GM23338 (cell line): ENCODE data around the gene KLHL12. TPM values are rescaled to one million over a fixed set of nuclear protein-coding genes. Genes with fewer than 3 reads are reported as not detected.

Source experiments
- ATAC-seq: fragments of 200-7000 bp; cut with Tn5 transposase; 3 replicates; pipeline ENCODE4 v1.9.1; 2020
- DNase-seq: peaks from one replicate; pipeline ENCODE4 v3.0.0-alpha.2; 2015; ENCODE audit warnings: low spot score
- H2AFZ ChIP-seq: fragments of 200-600 bp; sonication (generic); 2 replicates; pipeline ENCODE4 v1.8.0; 2016; ENCODE audit warnings: antibody characterized with exemption, mild to moderate bottlenecking, moderate library complexity
- H3F3A ChIP-seq: fragments of 200-600 bp; sonication (generic); replicated peaks from 2 replicates; pipeline ENCODE4 v1.8.0; 2017; ENCODE audit warnings: antibody characterized with exemption, mixed run types, low read depth
- H3K27ac ChIP-seq: fragments of 200-600 bp; sonication (generic); 2 replicates; pipeline ENCODE4 v1.6.1; 2016; ENCODE audit warnings: low read depth
- H3K27me3 ChIP-seq: fragments of 200-600 bp; sonication (generic); 2 replicates; pipeline ENCODE4 v1.8.0; 2016; ENCODE audit warnings: mild to moderate bottlenecking, mixed run types, moderate library complexity; ENCODE audit not compliant: insufficient read depth
- H3K36me3 ChIP-seq: fragments of 200-600 bp; sonication (generic); 2 replicates; pipeline ENCODE4 v1.8.0; 2016; ENCODE audit warnings: mild to moderate bottlenecking; ENCODE audit not compliant: insufficient read depth
- H3K4me1 ChIP-seq: fragments of 200-600 bp; sonication (generic); 2 replicates; pipeline ENCODE4 v1.8.0; 2016; ENCODE audit warnings: mild to moderate bottlenecking, moderate library complexity; ENCODE audit not compliant: insufficient read depth
- H3K4me2 ChIP-seq: fragments of 200-600 bp; sonication (generic); 2 replicates; pipeline ENCODE4 v1.7.1; 2017; ENCODE audit warnings: mixed run types
- H3K4me3 ChIP-seq: fragments of 200-600 bp; sonication (generic); 2 replicates; pipeline ENCODE4 v1.6.1; 2016; ENCODE audit warnings: mixed run types
- H3K79me2 ChIP-seq: fragments of 200-600 bp; sonication (generic); replicated peaks from 2 replicates; pipeline ENCODE4 v1.8.0; 2017; ENCODE audit warnings: mild to moderate bottlenecking; ENCODE audit not compliant: insufficient read depth
- H3K9me2 ChIP-seq: fragments of 200-600 bp; sonication (generic); 2 replicates; pipeline ENCODE4 v1.8.0; 2017; ENCODE audit not compliant: insufficient read depth
- H4K20me1 ChIP-seq: fragments of 200-600 bp; sonication (generic); replicated peaks from 2 replicates; pipeline ENCODE4 v1.8.0; 2017; ENCODE audit warnings: mild to moderate bottlenecking; ENCODE audit not compliant: insufficient read depth
- H3K27ac Mint-ChIP-seq: 2 replicates; pipeline ENCODE4 v1.8.0; 2020; ENCODE audit warnings: inconsistent platforms, mild to moderate bottlenecking, moderate library complexity, mixed read lengths
- H3K27me3 Mint-ChIP-seq: 3 replicates; pipeline ENCODE4 v1.8.0; 2022; ENCODE audit warnings: low read depth, mild to moderate bottlenecking, moderate library complexity, mixed read lengths, inconsistent platforms; ENCODE audit not compliant: insufficient read depth, poor library complexity
- H3K36me3 Mint-ChIP-seq: 3 replicates; pipeline ENCODE4 v1.8.0; 2021; ENCODE audit warnings: low read depth, mild to moderate bottlenecking, inconsistent platforms, moderate library complexity, mixed read lengths
- H3K4me1 Mint-ChIP-seq: 3 replicates; pipeline ENCODE4 v1.8.0; 2020; ENCODE audit warnings: mild to moderate bottlenecking, inconsistent platforms, mixed read lengths
- H3K4me3 Mint-ChIP-seq: 3 replicates; pipeline ENCODE4 v1.8.0; 2021; ENCODE audit warnings: moderate library complexity, mild to moderate bottlenecking, inconsistent platforms, mixed read lengths
- H3K9me3 Mint-ChIP-seq: 3 replicates; pipeline ENCODE4 v1.8.0; 2020; ENCODE audit warnings: moderate library complexity, mild to moderate bottlenecking, inconsistent platforms, mixed read lengths
- CREB1 ChIP-seq: fragments of 250-450 bp; sonication (Bioruptor Pico); IDR thresholded peaks from 2 replicates; pipeline ENCODE4 v1.5.0; 2020; ENCODE audit warnings: low read depth, mild to moderate bottlenecking, moderate library complexity
- EZH2 ChIP-seq: fragments of 200-600 bp; sonication (generic); IDR thresholded peaks from one replicate; pipeline ENCODE4 v1.8.0; 2017; ENCODE audit warnings: antibody characterized with exemption, mild to moderate bottlenecking, low read depth; ENCODE audit not compliant: unreplicated experiment
- EZH2phosphoT487 ChIP-seq: fragments of 200-600 bp; sonication (generic); IDR thresholded peaks from one replicate; pipeline ENCODE4 v1.8.1; 2018; ENCODE audit warnings: antibody characterized with exemption; ENCODE audit not compliant: unreplicated experiment
- JUNB ChIP-seq: IDR thresholded peaks from one replicate; pipeline ENCODE4 v1.6.1; 2016; ENCODE audit warnings: antibody characterized with exemption; ENCODE audit not compliant: unreplicated experiment
- NANOG ChIP-seq: IDR thresholded peaks from 2 replicates; pipeline ENCODE4 v1.6.1; 2016; ENCODE audit warnings: antibody characterized with exemption, borderline replicate concordance
- POLR2AphosphoS5 ChIP-seq: IDR thresholded peaks from 2 replicates; pipeline ENCODE4 v1.6.1; 2016; ENCODE audit warnings: antibody characterized with exemption, low read depth
- STAT1 ChIP-seq: IDR thresholded peaks from one replicate; pipeline ENCODE4 v1.6.1; 2016; ENCODE audit warnings: antibody characterized with exemption; ENCODE audit not compliant: unreplicated experiment
- ZNF114 ChIP-seq: fragments of 250-450 bp; sonication (Bioruptor Pico); IDR thresholded peaks from 2 replicates; pipeline ENCODE4 v1.5.0; 2020; ENCODE audit warnings: mild to moderate bottlenecking, moderate library complexity
- ZNF331 ChIP-seq: fragments of 250-450 bp; sonication (Bioruptor Pico); IDR thresholded peaks from 2 replicates; pipeline ENCODE4 v1.5.0; 2020; ENCODE audit warnings: low read depth, mild to moderate bottlenecking, moderate library complexity
- polyA plus RNA-seq: library from polyadenylated mRNA; unstranded; fragments of >200 nt; fragmentation: Nextera tagmentation; extraction: Ambion mirVana; gene quantifications from 2 replicates; pipeline ENCODE4 v1.2.1, GENCODE V29; 2016
- total RNA-seq: library from RNA; depleted of rRNA; stranded (reverse); fragments of >200 nt; shearing (Covaris generic); gene quantifications from 2 replicates; pipeline ENCODE4 v1.2.3, GENCODE V29; 2014
- TF ChIP-seq, protein P1 (sequence below): fragments of 250-450 bp; sonication (Bioruptor Pico); IDR thresholded peaks from 2 replicates; pipeline ENCODE4 v1.5.0; 2020; ENCODE audit warnings: mild to moderate bottlenecking, moderate library complexity
- TF ChIP-seq, protein P2 (sequence below): IDR thresholded peaks from one replicate; pipeline ENCODE4 v1.6.1; 2018; ENCODE audit warnings: antibody characterized with exemption; ENCODE audit not compliant: unreplicated experiment
- TF ChIP-seq, protein P3 (sequence below): IDR thresholded peaks from 2 replicates; pipeline ENCODE4 v1.6.1; 2016; ENCODE audit warnings: antibody characterized with exemption
- TF ChIP-seq, protein P4 (sequence below), 2 experiments: fragments of 200-600 bp in 1 of 2; sonication (generic) in 1 of 2; conservative IDR thresholded peaks; 2 replicates each; pipeline versions ENCODE4 v1.5.1 to v1.6.1; 2016 to 2017; ENCODE audit warnings: antibody characterized with exemption in 2 of 2, low read depth in 2 of 2, mild to moderate bottlenecking in 2 of 2, moderate library complexity in 1 of 2

The KLHL12 gene
- total and polyA plus RNA-seq, 2 experiments from 2014 or later: 14.6 to 27.5 TPM

DNA sequence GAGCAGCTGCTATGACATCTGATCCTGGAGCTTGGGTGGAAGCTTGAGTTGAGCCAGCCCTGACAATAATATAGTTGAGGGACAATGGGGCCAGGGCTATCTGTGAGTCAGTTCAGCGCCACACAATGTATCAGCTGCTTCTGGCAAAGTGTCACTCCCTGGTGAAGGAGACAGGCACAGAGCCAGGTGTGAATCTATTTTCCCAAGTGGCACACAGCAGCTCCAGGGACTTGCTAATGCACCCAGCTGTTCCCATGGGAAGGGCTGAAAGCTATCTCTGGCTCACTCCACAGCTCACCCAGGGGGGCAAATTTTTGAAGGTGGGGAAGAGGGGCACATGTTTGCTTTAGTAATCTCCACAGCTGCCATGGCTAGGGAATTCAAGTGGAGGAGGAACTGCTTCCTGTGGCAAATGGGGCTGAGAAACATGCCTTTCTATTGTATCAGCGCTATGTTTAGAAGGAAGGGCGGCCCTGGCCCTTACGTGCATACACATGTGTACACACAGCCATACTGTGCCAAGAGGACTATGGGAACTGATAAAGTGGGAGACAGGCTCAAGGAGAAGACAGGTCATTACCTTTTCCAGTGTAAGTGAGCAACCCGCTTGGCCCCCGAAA is 37.9 kb upstream of the KLHL12 start:
- Mint-ChIP-seq H3K27me3 (peaks cover 10% of the 10 kb centered on the region), H3K27ac (no peak overlapping the region), H3K36me3 (peaks cover 8% of the 10 kb centered on the region; the same call in 2 of the 3 replicates), H3K9me3 (no peaks in the 10 kb centered on the region; the same call in 2 of the 3 replicates), H3K4me1 (peaks cover 13% of the 10 kb centered on the region), H3K4me3 (0 out of 3 replicates have a peak overlapping the region, but pooled peaks have one; percentile 12)
- H3K4me2 ChIP-seq: no peak overlapping the region
- H3K9me2 ChIP-seq: no peaks in the 10 kb centered on the region
- no peak overlapping the region for H3K4me3 ChIP-seq
- H2AFZ ChIP-seq: no peak overlapping the region
- no peak for DNase-seq
- H3K4me1 ChIP-seq: peaks cover 8% of the 10 kb centered on the region; the same call in 1 of the 2 replicates
- H3K36me3 ChIP-seq: peaks cover 6% of the 10 kb centered on the region; the same call in 1 of the 2 replicates
- TF ChIP-seq NANOG (no peak), STAT1 (no peak), JUNB (no peak), EZH2 (no peak), POLR2AphosphoS5 (no peak), CREB1 (no peak), ZNF114 (CRISPR knock-in tag) (no peak), EZH2phosphoT487 (no peak), ZNF331 (CRISPR knock-in tag) (no peak)
- TF ChIP-seq, protein P1, sequence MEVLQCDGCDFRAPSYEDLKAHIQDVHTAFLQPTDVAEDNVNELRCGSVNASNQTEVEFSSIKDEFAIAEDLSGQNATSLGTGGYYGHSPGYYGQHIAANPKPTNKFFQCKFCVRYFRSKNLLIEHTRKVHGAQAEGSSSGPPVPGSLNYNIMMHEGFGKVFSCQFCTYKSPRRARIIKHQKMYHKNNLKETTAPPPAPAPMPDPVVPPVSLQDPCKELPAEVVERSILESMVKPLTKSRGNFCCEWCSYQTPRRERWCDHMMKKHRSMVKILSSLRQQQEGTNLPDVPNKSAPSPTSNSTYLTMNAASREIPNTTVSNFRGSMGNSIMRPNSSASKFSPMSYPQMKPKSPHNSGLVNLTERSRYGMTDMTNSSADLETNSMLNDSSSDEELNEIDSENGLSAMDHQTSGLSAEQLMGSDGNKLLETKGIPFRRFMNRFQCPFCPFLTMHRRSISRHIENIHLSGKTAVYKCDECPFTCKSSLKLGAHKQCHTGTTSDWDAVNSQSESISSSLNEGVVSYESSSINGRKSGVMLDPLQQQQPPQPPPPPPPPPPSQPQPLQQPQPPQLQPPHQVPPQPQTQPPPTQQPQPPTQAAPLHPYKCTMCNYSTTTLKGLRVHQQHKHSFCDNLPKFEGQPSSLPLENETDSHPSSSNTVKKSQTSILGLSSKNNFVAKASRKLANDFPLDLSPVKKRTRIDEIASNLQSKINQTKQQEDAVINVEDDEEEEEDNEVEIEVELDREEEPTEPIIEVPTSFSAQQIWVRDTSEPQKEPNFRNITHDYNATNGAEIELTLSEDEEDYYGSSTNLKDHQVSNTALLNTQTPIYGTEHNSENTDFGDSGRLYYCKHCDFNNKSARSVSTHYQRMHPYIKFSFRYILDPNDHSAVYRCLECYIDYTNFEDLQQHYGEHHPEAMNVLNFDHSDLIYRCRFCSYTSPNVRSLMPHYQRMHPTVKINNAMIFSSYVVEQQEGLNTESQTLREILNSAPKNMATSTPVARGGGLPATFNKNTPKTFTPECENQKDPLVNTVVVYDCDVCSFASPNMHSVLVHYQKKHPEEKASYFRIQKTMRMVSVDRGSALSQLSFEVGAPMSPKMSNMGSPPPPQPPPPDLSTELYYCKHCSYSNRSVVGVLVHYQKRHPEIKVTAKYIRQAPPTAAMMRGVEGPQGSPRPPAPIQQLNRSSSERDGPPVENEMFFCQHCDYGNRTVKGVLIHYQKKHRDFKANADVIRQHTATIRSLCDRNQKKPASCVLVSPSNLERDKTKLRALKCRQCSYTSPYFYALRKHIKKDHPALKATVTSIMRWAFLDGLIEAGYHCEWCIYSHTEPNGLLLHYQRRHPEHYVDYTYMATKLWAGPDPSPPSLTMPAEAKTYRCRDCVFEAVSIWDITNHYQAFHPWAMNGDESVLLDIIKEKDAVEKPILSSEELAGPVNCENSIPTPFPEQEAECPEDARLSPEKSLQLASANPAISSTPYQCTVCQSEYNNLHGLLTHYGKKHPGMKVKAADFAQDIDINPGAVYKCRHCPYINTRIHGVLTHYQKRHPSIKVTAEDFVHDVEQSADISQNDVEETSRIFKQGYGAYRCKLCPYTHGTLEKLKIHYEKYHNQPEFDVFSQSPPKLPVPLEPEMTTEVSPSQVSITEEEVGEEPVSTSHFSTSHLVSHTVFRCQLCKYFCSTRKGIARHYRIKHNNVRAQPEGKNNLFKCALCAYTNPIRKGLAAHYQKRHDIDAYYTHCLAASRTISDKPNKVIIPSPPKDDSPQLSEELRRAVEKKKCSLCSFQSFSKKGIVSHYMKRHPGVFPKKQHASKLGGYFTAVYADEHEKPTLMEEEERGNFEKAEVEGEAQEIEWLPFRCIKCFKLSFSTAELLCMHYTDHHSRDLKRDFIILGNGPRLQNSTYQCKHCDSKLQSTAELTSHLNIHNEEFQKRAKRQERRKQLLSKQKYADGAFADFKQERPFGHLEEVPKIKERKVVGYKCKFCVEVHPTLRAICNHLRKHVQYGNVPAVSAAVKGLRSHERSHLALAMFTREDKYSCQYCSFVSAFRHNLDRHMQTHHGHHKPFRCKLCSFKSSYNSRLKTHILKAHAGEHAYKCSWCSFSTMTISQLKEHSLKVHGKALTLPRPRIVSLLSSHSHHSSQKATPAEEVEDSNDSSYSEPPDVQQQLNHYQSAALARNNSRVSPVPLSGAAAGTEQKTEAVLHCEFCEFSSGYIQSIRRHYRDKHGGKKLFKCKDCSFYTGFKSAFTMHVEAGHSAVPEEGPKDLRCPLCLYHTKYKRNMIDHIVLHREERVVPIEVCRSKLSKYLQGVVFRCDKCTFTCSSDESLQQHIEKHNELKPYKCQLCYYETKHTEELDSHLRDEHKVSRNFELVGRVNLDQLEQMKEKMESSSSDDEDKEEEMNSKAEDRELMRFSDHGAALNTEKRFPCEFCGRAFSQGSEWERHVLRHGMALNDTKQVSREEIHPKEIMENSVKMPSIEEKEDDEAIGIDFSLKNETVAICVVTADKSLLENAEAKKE (CRISPR knock-in tag): no peak
- TF ChIP-seq, protein P2, sequence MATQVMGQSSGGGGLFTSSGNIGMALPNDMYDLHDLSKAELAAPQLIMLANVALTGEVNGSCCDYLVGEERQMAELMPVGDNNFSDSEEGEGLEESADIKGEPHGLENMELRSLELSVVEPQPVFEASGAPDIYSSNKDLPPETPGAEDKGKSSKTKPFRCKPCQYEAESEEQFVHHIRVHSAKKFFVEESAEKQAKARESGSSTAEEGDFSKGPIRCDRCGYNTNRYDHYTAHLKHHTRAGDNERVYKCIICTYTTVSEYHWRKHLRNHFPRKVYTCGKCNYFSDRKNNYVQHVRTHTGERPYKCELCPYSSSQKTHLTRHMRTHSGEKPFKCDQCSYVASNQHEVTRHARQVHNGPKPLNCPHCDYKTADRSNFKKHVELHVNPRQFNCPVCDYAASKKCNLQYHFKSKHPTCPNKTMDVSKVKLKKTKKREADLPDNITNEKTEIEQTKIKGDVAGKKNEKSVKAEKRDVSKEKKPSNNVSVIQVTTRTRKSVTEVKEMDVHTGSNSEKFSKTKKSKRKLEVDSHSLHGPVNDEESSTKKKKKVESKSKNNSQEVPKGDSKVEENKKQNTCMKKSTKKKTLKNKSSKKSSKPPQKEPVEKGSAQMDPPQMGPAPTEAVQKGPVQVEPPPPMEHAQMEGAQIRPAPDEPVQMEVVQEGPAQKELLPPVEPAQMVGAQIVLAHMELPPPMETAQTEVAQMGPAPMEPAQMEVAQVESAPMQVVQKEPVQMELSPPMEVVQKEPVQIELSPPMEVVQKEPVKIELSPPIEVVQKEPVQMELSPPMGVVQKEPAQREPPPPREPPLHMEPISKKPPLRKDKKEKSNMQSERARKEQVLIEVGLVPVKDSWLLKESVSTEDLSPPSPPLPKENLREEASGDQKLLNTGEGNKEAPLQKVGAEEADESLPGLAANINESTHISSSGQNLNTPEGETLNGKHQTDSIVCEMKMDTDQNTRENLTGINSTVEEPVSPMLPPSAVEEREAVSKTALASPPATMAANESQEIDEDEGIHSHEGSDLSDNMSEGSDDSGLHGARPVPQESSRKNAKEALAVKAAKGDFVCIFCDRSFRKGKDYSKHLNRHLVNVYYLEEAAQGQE: no peak
- TF ChIP-seq, protein P3, sequence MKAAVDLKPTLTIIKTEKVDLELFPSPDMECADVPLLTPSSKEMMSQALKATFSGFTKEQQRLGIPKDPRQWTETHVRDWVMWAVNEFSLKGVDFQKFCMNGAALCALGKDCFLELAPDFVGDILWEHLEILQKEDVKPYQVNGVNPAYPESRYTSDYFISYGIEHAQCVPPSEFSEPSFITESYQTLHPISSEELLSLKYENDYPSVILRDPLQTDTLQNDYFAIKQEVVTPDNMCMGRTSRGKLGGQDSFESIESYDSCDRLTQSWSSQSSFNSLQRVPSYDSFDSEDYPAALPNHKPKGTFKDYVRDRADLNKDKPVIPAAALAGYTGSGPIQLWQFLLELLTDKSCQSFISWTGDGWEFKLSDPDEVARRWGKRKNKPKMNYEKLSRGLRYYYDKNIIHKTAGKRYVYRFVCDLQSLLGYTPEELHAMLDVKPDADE: no peak
- TF ChIP-seq, protein P4, sequence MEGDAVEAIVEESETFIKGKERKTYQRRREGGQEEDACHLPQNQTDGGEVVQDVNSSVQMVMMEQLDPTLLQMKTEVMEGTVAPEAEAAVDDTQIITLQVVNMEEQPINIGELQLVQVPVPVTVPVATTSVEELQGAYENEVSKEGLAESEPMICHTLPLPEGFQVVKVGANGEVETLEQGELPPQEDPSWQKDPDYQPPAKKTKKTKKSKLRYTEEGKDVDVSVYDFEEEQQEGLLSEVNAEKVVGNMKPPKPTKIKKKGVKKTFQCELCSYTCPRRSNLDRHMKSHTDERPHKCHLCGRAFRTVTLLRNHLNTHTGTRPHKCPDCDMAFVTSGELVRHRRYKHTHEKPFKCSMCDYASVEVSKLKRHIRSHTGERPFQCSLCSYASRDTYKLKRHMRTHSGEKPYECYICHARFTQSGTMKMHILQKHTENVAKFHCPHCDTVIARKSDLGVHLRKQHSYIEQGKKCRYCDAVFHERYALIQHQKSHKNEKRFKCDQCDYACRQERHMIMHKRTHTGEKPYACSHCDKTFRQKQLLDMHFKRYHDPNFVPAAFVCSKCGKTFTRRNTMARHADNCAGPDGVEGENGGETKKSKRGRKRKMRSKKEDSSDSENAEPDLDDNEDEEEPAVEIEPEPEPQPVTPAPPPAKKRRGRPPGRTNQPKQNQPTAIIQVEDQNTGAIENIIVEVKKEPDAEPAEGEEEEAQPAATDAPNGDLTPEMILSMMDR (conservative IDR thresholded peaks at IDR 0.05; ENCODE audit: low read depth in 2 of 2): no peak
- H3F3A ChIP-seq: no peaks in the 10 kb centered on the region
- no peaks in the 10 kb centered on the region; the same call in 1 of the 2 replicates for H3K27me3 ChIP-seq
- ATAC-seq: no peak
- no peak overlapping the region for H3K27ac ChIP-seq
- H4K20me1 ChIP-seq: no peaks in the 10 kb centered on the region
- no peaks in the 10 kb centered on the region for H3K79me2 ChIP-seq
